Esophagus (tissue), 2 donors: Measurements from ENCODE around the gene SERPINB2. TPM values are rescaled to one million over a fixed set of nuclear protein-coding genes. Genes with fewer than 3 reads are reported as not detected.
A peak's percentile ranks its signal among the peaks of the same experiment; 100 is the strongest.

Experiments
- H3K27ac ChIP-seq, 2 donors: one replicate each; pipeline ENCODE4 v1.5.1; 2013; ENCODE audit warnings: low read depth in 2 of 2, mild to moderate bottlenecking in 2 of 2, inconsistent platforms in 1 of 2, low read length in 1 of 2, moderate library complexity in 1 of 2
- H3K27me3 ChIP-seq, 2 donors: one replicate each; pipeline ENCODE4 v1.6.1; 2013; ENCODE audit warnings: low read length in 2 of 2, control low read depth in 1 of 2, mild to moderate bottlenecking in 1 of 2; ENCODE audit not compliant: insufficient read depth in 2 of 2, control insufficient read depth in 1 of 2
- H3K36me3 ChIP-seq, 2 donors: one replicate each; pipeline ENCODE4 v1.6.1; 2013; ENCODE audit warnings: low read length in 1 of 2; ENCODE audit not compliant: control insufficient read depth in 2 of 2, insufficient read depth in 2 of 2
- H3K4me1 ChIP-seq, 2 donors: one replicate each; pipeline ENCODE4 v1.6.1; 2013; ENCODE audit warnings: low read length in 1 of 2; ENCODE audit not compliant: control insufficient read depth in 2 of 2, insufficient read depth in 2 of 2
- H3K4me3 ChIP-seq, 2 donors: one replicate each; pipeline ENCODE4 v1.5.1; 2013; ENCODE audit warnings: low read length in 2 of 2, mild to moderate bottlenecking in 2 of 2, low read depth in 1 of 2, moderate library complexity in 1 of 2
- H3K9me3 ChIP-seq, 2 donors: one replicate each; pipeline ENCODE4 v1.6.1; 2013; ENCODE audit warnings: mild to moderate bottlenecking in 2 of 2, low read depth in 1 of 2, low read length in 1 of 2, moderate library complexity in 1 of 2; ENCODE audit not compliant: control insufficient read depth in 2 of 2, insufficient read depth in 1 of 2
- WGBS, 2 donors: extraction: QIAGEN DNeasy Blood & Tissue Kit; methylation state at CpG; one replicate each; pipeline ENCODE4 v1.1.7; 2013; 5-methylcytosine and 5-hydroxymethylcytosine counted together
- polyA plus RNA-seq, 2 donors: library from polyadenylated mRNA; stranded (reverse); fragments of 200-250 nt; gene quantifications; one replicate each; pipeline ENCODE4 v1.2.3, GENCODE V29; 2013
- donor health status: healthy with polysubstance abuse.
- donor health status: Bipolar disorder and iron deficiency.

Gene SERPINB2
- polyA plus RNA-seq, 2 donors = 186 to 241 TPM

- 78 to 91% methylated on average over 4 of the region's 4 CpGs for whole genome bisulfite sequencing, 2 donors
These were observed 9.6 kb downstream of the SERPINB2 start for GRCh38 chr18:63897072-63897471.

GRCh38 chr18:63899206-63899605 lies 11.7 kb downstream of the SERPINB2 start:
- H3K36me3 ChIP-seq = peaks cover 0 to 6% of the 10 kb centered on the region in 2 donors
- H3K27me3 ChIP-seq = no peaks in the 10 kb centered on the region
- no peaks in the 10 kb centered on the region for H3K4me1 ChIP-seq
- no peaks in the 10 kb centered on the region for H3K9me3 ChIP-seq
- no peak overlapping the region for H3K4me3 ChIP-seq
- no peak overlapping the region for H3K27ac ChIP-seq

More at GRCh38 chr18:63897072-63897471, 9.6 kb downstream of the SERPINB2 start:
- no peaks in the 10 kb centered on the region for H3K4me1 ChIP-seq
- H3K36me3 ChIP-seq = peaks cover 0 to 12% of the 10 kb centered on the region in 2 donors
- no peak overlapping the region for H3K27ac ChIP-seq
- no peaks in the 10 kb centered on the region for H3K27me3 ChIP-seq
- no peak overlapping the region for H3K4me3 ChIP-seq
- H3K9me3 ChIP-seq = no peaks in the 10 kb centered on the region

GRCh38 chr18:63903851-63904570 lies 16.5 kb downstream of the SERPINB2 start:
- Histone ChIP-seq H3K9me3 (no peaks in the 10 kb centered on the region), H3K4me1 (no peaks in the 10 kb centered on the region), H3K27ac (no peak overlapping the region), H3K36me3 (no peaks in the 10 kb centered on the region), H3K4me3 (no peak overlapping the region), H3K27me3 (no peaks in the 10 kb centered on the region)
- 92 to 95% methylated on average over 1 of the region's 1 CpG for WGBS, 2 donors

DNA sequence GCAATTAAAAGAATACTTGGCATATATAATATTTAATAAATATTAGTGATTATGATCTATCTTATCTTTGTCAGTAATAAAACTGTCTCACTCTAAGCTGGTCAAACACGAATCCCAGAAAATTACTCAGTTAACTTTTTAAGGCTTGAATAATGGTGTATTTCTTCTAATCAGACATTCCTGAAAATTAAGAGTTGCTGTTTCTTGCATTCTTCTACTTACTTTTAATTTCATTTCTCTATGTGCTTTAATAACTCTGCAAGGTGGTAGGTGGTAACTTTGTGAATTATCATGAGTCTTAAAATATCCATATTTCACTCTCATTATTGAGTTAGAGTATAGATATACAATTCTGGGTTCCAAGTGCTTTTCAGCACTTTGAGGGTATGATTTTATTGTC lies 17.2 kb downstream of the SERPINB2 start:
- 69 to 80% methylated on average over 1 of the region's 1 CpG for WGBS, 2 donors
- no peaks in the 10 kb centered on the region for H3K36me3 ChIP-seq
- no peaks in the 10 kb centered on the region for H3K27me3 ChIP-seq
- H3K4me1 ChIP-seq = no peaks in the 10 kb centered on the region
- no peak overlapping the region for H3K27ac ChIP-seq
- no peaks in the 10 kb centered on the region for H3K9me3 ChIP-seq
- H3K4me3 ChIP-seq = no peak overlapping the region

GRCh38 chr18:63905361-63905760 lies 17.9 kb downstream of the SERPINB2 start:
- Histone ChIP-seq H3K27ac (no peak overlapping the region), H3K4me1 (no peaks in the 10 kb centered on the region), H3K9me3 (no peaks in the 10 kb centered on the region), H3K4me3 (no peak overlapping the region), H3K27me3 (no peaks in the 10 kb centered on the region), H3K36me3 (no peaks in the 10 kb centered on the region)
- 94 to 96% methylated on average over 2 of the region's 2 CpGs for whole genome bisulfite sequencing, 2 donors

DNA sequence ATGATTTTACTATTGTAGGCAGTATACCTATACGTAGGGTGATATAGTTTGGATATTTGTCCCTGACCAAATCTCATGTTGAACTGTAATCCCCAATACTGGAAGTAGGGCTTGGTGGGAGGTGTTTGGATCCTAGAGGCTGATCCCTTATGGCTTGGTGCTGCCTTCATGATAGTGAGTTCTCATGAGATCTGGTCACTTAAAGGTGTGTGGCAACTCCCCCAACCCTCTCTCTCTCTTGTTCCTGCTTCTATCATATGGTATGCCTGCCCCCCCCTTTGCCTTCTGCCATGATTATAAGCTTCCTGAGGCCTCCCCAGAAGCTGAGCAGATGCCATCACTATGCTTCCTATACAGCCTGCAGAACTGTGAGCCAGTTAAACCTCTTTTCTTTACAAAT lies 18.6 kb downstream of the SERPINB2 start:
- 89 to 90% methylated on average over 1 of the region's 1 CpG for WGBS, 2 donors
- H3K4me1 ChIP-seq = no peaks in the 10 kb centered on the region

GRCh38 chr18:63907664-63908063 lies 20.2 kb downstream of the SERPINB2 start, which contains the start of gene SERPINB10:
SERPINB10 (plus strand) TSS chr18:63907958; CDS start chr18:63915511, 7,553 bp downstream.
- Histone ChIP-seq H3K27ac (peak within 1 kb of the TSS in 1 of 2 donors; percentile 42), H3K4me3 (no peak within 1 kb of the TSS), H3K9me3 (no peaks in the 10 kb centered on the region), H3K36me3 (no peaks in the 10 kb centered on the region), H3K27me3 (no peaks in the 10 kb centered on the region), H3K4me1 (no peaks in the 10 kb centered on the region)

More for the DNA sequence above, 18.6 kb downstream of the SERPINB2 start:
- no peaks in the 10 kb centered on the region for H3K9me3 ChIP-seq
- no peaks in the 10 kb centered on the region for H3K27me3 ChIP-seq
- no peaks in the 10 kb centered on the region for H3K36me3 ChIP-seq
- no peak overlapping the region for H3K27ac ChIP-seq
- no peak overlapping the region for H3K4me3 ChIP-seq

GRCh38 chr18:63908858-63909257 lies 21.4 kb downstream of the SERPINB2 start:
- no peaks in the 10 kb centered on the region for H3K4me1 ChIP-seq
- H3K9me3 ChIP-seq = no peaks in the 10 kb centered on the region
- H3K36me3 ChIP-seq = no peaks in the 10 kb centered on the region
- WGBS, 2 donors = 83% methylated on average over 1 of the region's 1 CpG
- H3K27me3 ChIP-seq = no peaks in the 10 kb centered on the region
- H3K27ac ChIP-seq = no peak overlapping the region
- no peak overlapping the region for H3K4me3 ChIP-seq

DNA sequence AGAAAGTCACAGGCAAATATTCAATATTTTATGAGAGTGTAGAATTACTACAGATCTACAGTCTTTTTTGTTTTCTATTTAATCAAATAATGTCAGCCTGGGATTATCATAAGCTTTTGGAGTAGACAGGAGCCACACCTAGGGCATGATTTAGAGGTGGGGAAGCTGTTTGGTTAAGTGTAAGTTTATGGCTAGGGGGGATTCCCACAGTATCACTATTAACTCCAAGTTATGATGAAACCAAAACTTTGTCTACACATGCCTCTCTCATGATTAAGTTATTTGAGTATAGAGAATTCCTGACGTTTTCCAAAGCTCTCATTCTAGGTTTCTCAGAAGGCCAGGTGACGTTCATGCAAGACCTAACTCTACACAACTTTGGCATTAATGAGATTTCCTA lies 22.4 kb downstream of the SERPINB2 start:
- WGBS, 2 donors = 35 to 48% methylated on average over 2 of the region's 2 CpGs
- H3K36me3 ChIP-seq = no peaks in the 10 kb centered on the region
- H3K4me1 ChIP-seq = no peaks in the 10 kb centered on the region
- no peak overlapping the region for H3K27ac ChIP-seq
- no peaks in the 10 kb centered on the region for H3K9me3 ChIP-seq
- H3K4me3 ChIP-seq = no peak overlapping the region
- H3K27me3 ChIP-seq = no peaks in the 10 kb centered on the region

DNA sequence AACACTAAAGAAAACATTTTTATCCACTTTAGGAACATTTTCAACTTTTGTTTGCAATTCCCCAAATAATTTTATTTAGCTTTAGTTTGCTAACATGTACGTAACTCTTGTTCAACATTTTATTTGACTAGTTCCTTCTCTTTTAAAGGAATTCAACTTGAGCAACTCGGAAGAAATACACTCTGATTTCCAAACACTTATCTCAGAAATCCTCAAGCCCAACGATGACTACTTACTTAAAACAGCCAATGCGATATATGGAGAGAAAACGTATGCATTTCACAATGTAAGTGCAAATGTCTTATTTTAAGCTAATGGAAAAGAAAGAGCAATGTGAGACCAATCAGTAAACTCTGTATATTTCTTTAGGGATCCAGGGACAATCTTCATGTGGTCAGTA lies 30.3 kb downstream of the SERPINB2 start:
- no peaks in the 10 kb centered on the region for H3K9me3 ChIP-seq
- H3K27ac ChIP-seq = no peak overlapping the region
- no peak overlapping the region for H3K4me3 ChIP-seq
- H3K27me3 ChIP-seq = no peaks in the 10 kb centered on the region
- no peaks in the 10 kb centered on the region for H3K4me1 ChIP-seq
- H3K36me3 ChIP-seq = no peaks in the 10 kb centered on the region
- 88% methylated on average over 5 of the region's 5 CpGs for WGBS, 2 donors
